BLaER1 treated with 17β-estradiol and CSF1 and Interleukin-3, amounts not matched to agents 10 nM and 100 nM (cell line): Measurements from ENCODE around the gene CCDC60.

Experiments used
- H3K27ac ChIP-seq, 11 experiments: shearing (Covaris generic); formaldehyde crosslinking; 2 replicates each; pipeline ENCODE4 v1.8.1; 2022
- H3K27me3 ChIP-seq, 11 experiments: shearing (Covaris generic); formaldehyde crosslinking; 2 replicates each; pipeline ENCODE4 v1.8.1; 2022
- H3K36me3 ChIP-seq, 11 experiments: shearing (Covaris generic); formaldehyde crosslinking; 2 replicates each; pipeline ENCODE4 v1.8.1; 2022
- H3K4me1 ChIP-seq, 10 experiments: shearing (Covaris generic); formaldehyde crosslinking; 2 replicates each; pipeline ENCODE4 v1.8.1; 2022
- H3K4me2 ChIP-seq, 11 experiments: shearing (Covaris generic); formaldehyde crosslinking; 2 replicates each; pipeline ENCODE4 v1.8.1; 2022
- H3K4me3 ChIP-seq, 10 experiments: shearing (Covaris generic); formaldehyde crosslinking; 2 replicates each; pipeline ENCODE4 v1.8.1; 2022
- H3K9ac ChIP-seq, 11 experiments: shearing (Covaris generic); formaldehyde crosslinking; 2 replicates each; pipeline ENCODE4 v1.8.1; 2022
- H3K9me3 ChIP-seq, 11 experiments: shearing (Covaris generic); formaldehyde crosslinking; replicated peaks in 1 of 11; 2 replicates each; pipeline ENCODE4 v1.8.1; 2022
- H4K20me1 ChIP-seq, 11 experiments: shearing (Covaris generic); formaldehyde crosslinking; 2 replicates each; pipeline ENCODE4 v1.8.1; 2022
- Cebpa-rat ChIP-seq, 11 experiments: shearing (Covaris generic); IDR thresholded peaks; 2 replicates each; pipeline ENCODE4 v1.8.1; 2022

The CCDC60 gene

GRCh38 chr12:119363037-119363436, 28.5 kb downstream of the CCDC60 start:
- Histone ChIP-seq H4K20me1 (no peaks in the 10 kb centered on the region), H3K4me1 (peaks cover 0 to under 1% (median 0%) of the 10 kb centered on the region in 10 experiments; a peak in 3 of 20 replicates), H3K27me3 (no peaks in the 10 kb centered on the region), H3K4me3 (no peak overlapping the region), H3K36me3 (no peaks in the 10 kb centered on the region), H3K27ac (no peak overlapping the region), H3K4me2 (no peak overlapping the region), H3K9me3 (peaks cover 10 to 20% (median 13%) of the 10 kb centered on the region in 11 experiments; a peak in 18 of 22 replicates), H3K9ac (no peak overlapping the region)
- no peak for TF ChIP-seq Cebpa-rat (IDR thresholded peaks at IDR 0.05)

GRCh38 chr12:119363490-119363889, 29.0 kb downstream of the CCDC60 start:
- Histone ChIP-seq H3K36me3 (no peaks in the 10 kb centered on the region), H3K9ac (no peak overlapping the region), H4K20me1 (no peaks in the 10 kb centered on the region), H3K27ac (no peak overlapping the region), H3K27me3 (no peaks in the 10 kb centered on the region), H3K9me3 (peaks cover 7 to 16% (median 10%) of the 10 kb centered on the region in 11 experiments; a peak in 14 of 22 replicates), H3K4me2 (no peak overlapping the region), H3K4me1 (peaks cover 0 to 5% (median 4%) of the 10 kb centered on the region in 10 experiments; a peak in 12 of 20 replicates), H3K4me3 (no peak overlapping the region)
- no peak for TF ChIP-seq Cebpa-rat (IDR thresholded peaks at IDR 0.05)

DNA sequence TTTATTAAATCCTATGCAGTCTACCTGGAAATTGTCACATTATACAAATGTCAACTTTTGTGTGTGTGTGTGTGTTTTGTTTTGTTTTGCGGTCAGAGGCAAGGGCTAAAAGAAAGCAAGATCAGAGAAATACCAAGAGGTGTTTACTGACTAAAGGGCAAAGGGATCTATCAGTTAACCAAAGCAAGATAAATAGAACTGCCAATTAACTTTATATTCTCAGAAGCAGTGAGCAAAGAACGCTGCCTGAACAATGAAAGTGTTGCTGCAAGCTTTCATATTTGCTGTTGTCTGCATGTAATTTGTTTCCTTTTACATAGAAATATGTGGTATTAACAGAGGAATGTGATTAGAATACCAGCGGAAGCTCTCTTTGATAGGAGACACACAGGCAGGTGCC, 30.9 kb downstream of the CCDC60 start:
- Histone ChIP-seq H3K9me3 (peaks cover 5 to 9% (median 7%) of the 10 kb centered on the region in 11 experiments; a peak in 10 of 22 replicates), H4K20me1 (no peaks in the 10 kb centered on the region), H3K4me2 (no peak overlapping the region), H3K4me3 (no peak overlapping the region), H3K27me3 (no peaks in the 10 kb centered on the region), H3K4me1 (peaks cover 0 to 24% (median 14%) of the 10 kb centered on the region in 10 experiments; a peak in 12 of 20 replicates), H3K27ac (no peak overlapping the region), H3K36me3 (no peaks in the 10 kb centered on the region), H3K9ac (no peak overlapping the region)
- TF ChIP-seq Cebpa-rat (IDR thresholded peaks at IDR 0.05) = no peak

GRCh38 chr12:119366007-119366406, 31.5 kb downstream of the CCDC60 start:
- H3K4me3 ChIP-seq = no peak overlapping the region
- H3K36me3 ChIP-seq = no peaks in the 10 kb centered on the region
- TF ChIP-seq Cebpa-rat (IDR thresholded peaks at IDR 0.05) = no peak
- no peak overlapping the region for H3K27ac ChIP-seq
- no peaks in the 10 kb centered on the region for H3K27me3 ChIP-seq
- no peak overlapping the region for H3K9ac ChIP-seq
- no peak overlapping the region for H3K4me2 ChIP-seq
- H4K20me1 ChIP-seq = no peaks in the 10 kb centered on the region
- peaks cover 5 to 8% (median 7%) of the 10 kb centered on the region in 11 experiments; a peak in 8 of 22 replicates for H3K9me3 ChIP-seq
- peaks cover 0 to 29% (median 16%) of the 10 kb centered on the region in 10 experiments; a peak in 12 of 20 replicates for H3K4me1 ChIP-seq

DNA sequence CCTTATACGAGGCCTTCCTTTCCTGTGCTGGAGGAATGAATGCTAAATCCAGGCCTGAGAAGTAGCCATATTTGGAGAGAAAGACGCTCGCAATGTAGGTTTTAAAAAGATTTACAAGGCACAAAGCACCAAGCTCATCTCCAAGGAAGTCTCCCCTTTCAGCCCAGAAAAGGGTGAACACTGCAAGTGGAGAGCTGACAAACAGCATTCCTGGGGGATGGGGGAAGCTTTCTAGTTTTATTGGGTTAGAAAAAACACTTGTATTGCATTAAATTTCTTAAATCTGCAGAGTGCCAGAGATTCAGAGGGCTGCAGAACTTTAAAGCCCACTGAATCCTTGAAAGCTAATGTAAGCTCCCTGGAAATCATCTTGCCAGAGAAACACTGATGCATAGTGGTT, 34.6 kb downstream of the CCDC60 start:
- Histone ChIP-seq H4K20me1 (no peaks in the 10 kb centered on the region), H3K9ac (no peak overlapping the region), H3K36me3 (no peaks in the 10 kb centered on the region), H3K9me3 (no peaks in the 10 kb centered on the region), H3K4me3 (no peak overlapping the region), H3K4me1 (peaks cover 21 to 60% (median 45%) of the 10 kb centered on the region in 10 experiments), H3K27me3 (no peaks in the 10 kb centered on the region), H3K27ac (no peak overlapping the region; a peak in 1 of 22 replicates), H3K4me2 (peak overlapping the region in 6 of 11 experiments; percentile 24 to 57 (median 44); a peak in 11 of 22 replicates)
- no peak for TF ChIP-seq Cebpa-rat (IDR thresholded peaks at IDR 0.05)

- Histone ChIP-seq H3K4me2 (peak overlapping the region in 1 of 11 experiments; percentile 87; a peak in 2 of 22 replicates), H3K27ac (peak overlapping the region in 1 of 11 experiments; percentile 16; a peak in 1 of 22 replicates), H3K4me3 (no peak overlapping the region), H4K20me1 (no peaks in the 10 kb centered on the region), H3K27me3 (no peaks in the 10 kb centered on the region), H3K9ac (no peak overlapping the region), H3K36me3 (no peaks in the 10 kb centered on the region), H3K9me3 (no peaks in the 10 kb centered on the region), H3K4me1 (peaks cover 29 to 69% (median 54%) of the 10 kb centered on the region in 10 experiments)
- TF ChIP-seq Cebpa-rat (IDR thresholded peaks at IDR 0.05) = no peak
These were observed 35.5 kb downstream of the CCDC60 start for GRCh38 chr12:119369907-119370546.

- Histone ChIP-seq H3K36me3 (no peaks in the 10 kb centered on the region), H3K27ac (peak overlapping the region in 9 of 11 experiments; percentile 38 to 98 (median 94); a peak in 18 of 22 replicates), H4K20me1 (no peaks in the 10 kb centered on the region), H3K4me3 (no peak overlapping the region), H3K27me3 (no peaks in the 10 kb centered on the region), H3K4me2 (peak overlapping the region; percentile 51 to 96 (median 89)), H3K4me1 (peaks cover 48 to 89% (median 76%) of the 10 kb centered on the region in 10 experiments), H3K9ac (peak overlapping the region in 5 of 11 experiments; percentile 10 to 43 (median 20); a peak in 6 of 22 replicates), H3K9me3 (no peaks in the 10 kb centered on the region)
- TF ChIP-seq Cebpa-rat (IDR thresholded peaks at IDR 0.05) = peak in 8 of 11 experiments; percentile 30 to 85 (median 61); a peak in 10 of 22 replicates
These were observed 38.0 kb downstream of the CCDC60 start for GRCh38 chr12:119372540-119372939.

- H3K27ac ChIP-seq = peak overlapping the region in 9 of 11 experiments; percentile 38 to 98 (median 94); a peak in 16 of 22 replicates
- H4K20me1 ChIP-seq = no peaks in the 10 kb centered on the region
- H3K36me3 ChIP-seq = no peaks in the 10 kb centered on the region
- H3K4me3 ChIP-seq = no peak overlapping the region
- peak overlapping the region; percentile 51 to 96 (median 89) for H3K4me2 ChIP-seq
- peak overlapping the region in 7 of 11 experiments; percentile 16 to 42 (median 21); a peak in 9 of 22 replicates for H3K9ac ChIP-seq
- peaks cover 48 to 93% (median 77%) of the 10 kb centered on the region in 10 experiments for H3K4me1 ChIP-seq
- no peaks in the 10 kb centered on the region for H3K27me3 ChIP-seq
- H3K9me3 ChIP-seq = no peaks in the 10 kb centered on the region
- no peak for TF ChIP-seq Cebpa-rat (IDR thresholded peaks at IDR 0.05)
These were observed 38.5 kb downstream of the CCDC60 start for GRCh38 chr12:119373001-119373400.

DNA sequence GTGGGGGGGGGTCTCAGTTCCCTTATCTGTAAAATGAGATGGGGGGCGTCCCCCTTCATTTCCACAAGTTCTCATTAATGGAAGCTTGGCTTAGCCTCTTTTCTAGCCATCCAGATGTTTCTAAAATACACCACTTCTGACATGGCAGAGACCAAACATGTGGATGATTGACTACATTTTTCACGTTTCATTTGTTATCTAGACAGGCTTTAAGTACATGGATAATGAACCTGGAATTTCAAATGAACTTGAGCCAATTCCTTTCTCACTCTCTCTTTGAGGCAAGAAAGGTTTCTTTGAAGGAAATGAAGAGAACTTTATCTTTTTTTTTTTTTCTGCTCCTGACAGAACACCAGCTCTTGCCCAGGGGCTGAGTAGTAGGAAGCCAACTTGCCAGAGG, 39.1 kb downstream of the CCDC60 start:
- no peaks in the 10 kb centered on the region for H3K27me3 ChIP-seq
- peaks cover 48 to 93% (median 71%) of the 10 kb centered on the region in 10 experiments for H3K4me1 ChIP-seq
- no peaks in the 10 kb centered on the region for H3K36me3 ChIP-seq
- H3K9ac ChIP-seq = peak overlapping the region in 3 of 11 experiments; percentile 16 to 84 (median 78); a peak in 6 of 22 replicates
- H3K9me3 ChIP-seq = no peaks in the 10 kb centered on the region
- H3K4me2 ChIP-seq = peak overlapping the region; percentile 84 to 96 (median 91)
- no peak for TF ChIP-seq Cebpa-rat (IDR thresholded peaks at IDR 0.05)
- H3K27ac ChIP-seq = peak overlapping the region; percentile 93 to 98 (median 96); a peak in 21 of 22 replicates
- no peak overlapping the region for H3K4me3 ChIP-seq
- H4K20me1 ChIP-seq = no peaks in the 10 kb centered on the region
